Activated T-helper 9 cell treated with anti-CD3 and anti-CD28 coated beads, Interleukin-2, amount 50 U/mL, for 16 hours (primary cell): Measurements from ENCODE around the gene MSANTD1.

Source experiments
- DNase-seq: peaks from one replicate; pipeline ENCODE4 v3.0.0-alpha.2; 2020; ENCODE audit warnings: low read depth

Gene MSANTD1

GRCh38 chr4:3263876-3264193 is 14.9 kb downstream of the MSANTD1 start:
- DNase-seq: no peak

- no peak for DNase-seq
Observed at GRCh38 chr4:3266076-3266475, 17.1 kb downstream of the MSANTD1 start.

GRCh38 chr4:3267576-3268394 is 18.8 kb downstream of the MSANTD1 start:
- no peak for DNase-seq

- DNase-seq: no peak
Observed at GRCh38 chr4:3268395-3269104, 19.6 kb downstream of the MSANTD1 start.

- DNase-seq: no peak
Observed at GRCh38 chr4:3269105-3269927, 20.4 kb downstream of the MSANTD1 start.

- DNase-seq: no peak
Observed at GRCh38 chr4:3269991-3270611, 21.1 kb downstream of the MSANTD1 start.

- no peak for DNase-seq
Observed at GRCh38 chr4:3271131-3271530, 22.2 kb downstream of the MSANTD1 start.

GRCh38 chr4:3276986-3277385 is 28.0 kb downstream of the MSANTD1 start:
- no peak for DNase-seq

GRCh38 chr4:3280466-3280865 is 31.5 kb downstream of the MSANTD1 start:
- no peak for DNase-seq

GRCh38 chr4:3283483-3283882 is 34.5 kb downstream of the MSANTD1 start:
- no peak for DNase-seq

- DNase-seq: no peak
Observed at GRCh38 chr4:3283916-3284315, 35.0 kb downstream of the MSANTD1 start.

GRCh38 chr4:3284734-3285557 is 36.0 kb downstream of the MSANTD1 start:
- DNase-seq: no peak

- DNase-seq: no peak
Observed at GRCh38 chr4:3285558-3286334, 36.8 kb downstream of the MSANTD1 start.

- DNase-seq: no peak
Observed at GRCh38 chr4:3286335-3287175, 37.6 kb downstream of the MSANTD1 start.

- DNase-seq: no peak
Observed at GRCh38 chr4:3287271-3287971, 38.5 kb downstream of the MSANTD1 start.

GRCh38 chr4:3287972-3288570 is 39.1 kb downstream of the MSANTD1 start:
- no peak for DNase-seq

GRCh38 chr4:3288571-3289094 is 39.7 kb downstream of the MSANTD1 start:
- no peak for DNase-seq

- DNase-seq: no peak
Observed at GRCh38 chr4:3290476-3290875, 41.5 kb downstream of the MSANTD1 start.
